ENCODE results near the gene PPP1R3F. TPM values are rescaled to one million over a fixed set of nuclear protein-coding genes. Genes with fewer than 3 reads are reported as not detected.

The PPP1R3F gene
- total RNA-seq, 1 donor from 2014 or later: 5.6 TPM

GRCh38 chrX:49262603-49263002 lies 7.0 kb upstream of the PPP1R3F start:
- no peaks in the 10 kb centered on the region for H3K4me1 ChIP-seq
- Mint-ChIP-seq H3K27me3 (ENCODE audit: insufficient read depth, low read depth) (peaks cover 11% of the 10 kb centered on the region), H3K36me3 (no peaks in the 10 kb centered on the region), H3K9me3 (peaks cover 11% of the 10 kb centered on the region), H3K4me3 (no peak overlapping the region), H3K27ac (no peak overlapping the region), H3K4me1 (no peaks in the 10 kb centered on the region)
- H3K4me2 ChIP-seq: no peak overlapping the region
- no peak for TF ChIP-seq EZH2phosphoT487 (IDR thresholded peaks at IDR 0.05)
- no peak for TF ChIP-seq EZH2 (IDR thresholded peaks at IDR 0.05)
- TF ChIP-seq, protein P1, sequence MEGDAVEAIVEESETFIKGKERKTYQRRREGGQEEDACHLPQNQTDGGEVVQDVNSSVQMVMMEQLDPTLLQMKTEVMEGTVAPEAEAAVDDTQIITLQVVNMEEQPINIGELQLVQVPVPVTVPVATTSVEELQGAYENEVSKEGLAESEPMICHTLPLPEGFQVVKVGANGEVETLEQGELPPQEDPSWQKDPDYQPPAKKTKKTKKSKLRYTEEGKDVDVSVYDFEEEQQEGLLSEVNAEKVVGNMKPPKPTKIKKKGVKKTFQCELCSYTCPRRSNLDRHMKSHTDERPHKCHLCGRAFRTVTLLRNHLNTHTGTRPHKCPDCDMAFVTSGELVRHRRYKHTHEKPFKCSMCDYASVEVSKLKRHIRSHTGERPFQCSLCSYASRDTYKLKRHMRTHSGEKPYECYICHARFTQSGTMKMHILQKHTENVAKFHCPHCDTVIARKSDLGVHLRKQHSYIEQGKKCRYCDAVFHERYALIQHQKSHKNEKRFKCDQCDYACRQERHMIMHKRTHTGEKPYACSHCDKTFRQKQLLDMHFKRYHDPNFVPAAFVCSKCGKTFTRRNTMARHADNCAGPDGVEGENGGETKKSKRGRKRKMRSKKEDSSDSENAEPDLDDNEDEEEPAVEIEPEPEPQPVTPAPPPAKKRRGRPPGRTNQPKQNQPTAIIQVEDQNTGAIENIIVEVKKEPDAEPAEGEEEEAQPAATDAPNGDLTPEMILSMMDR (IDR thresholded peaks at IDR 0.05): no peak
- no peaks in the 10 kb centered on the region for H3K79me2 ChIP-seq (ENCODE audit: low read depth)
- no peaks in the 10 kb centered on the region for H3K9me3 ChIP-seq (ENCODE audit: low read depth)
- no peak for DNase-seq (ENCODE audit: low spot score)
- H3K9ac ChIP-seq: no peak overlapping the region
- no peaks in the 10 kb centered on the region for H4K20me1 ChIP-seq (ENCODE audit: low read depth)
- H2AFZ ChIP-seq (replicated peaks): no peak overlapping the region
- H3K4me3 ChIP-seq: no peak overlapping the region
- H3K27ac ChIP-seq: no peak overlapping the region
- H3K27me3 ChIP-seq: no peaks in the 10 kb centered on the region
- no peaks in the 10 kb centered on the region for H3K36me3 ChIP-seq
- no peaks in the 10 kb centered on the region for H3F3A ChIP-seq (ENCODE audit: low read depth)

- H3K36me3 Mint-ChIP-seq: no peaks in the 10 kb centered on the region
- TF ChIP-seq EZH2phosphoT487 (IDR thresholded peaks at IDR 0.05) (no peak), EZH2 (IDR thresholded peaks at IDR 0.05) (no peak)
- TF ChIP-seq, protein P1 (IDR thresholded peaks at IDR 0.05): no peak
- H3K27ac Mint-ChIP-seq: no peak overlapping the region
- H3K4me1 ChIP-seq: no peaks in the 10 kb centered on the region
- DNase-seq (ENCODE audit: low spot score): no peak
- peaks cover 3% of the 10 kb centered on the region for H3K4me1 Mint-ChIP-seq
- H3K9ac ChIP-seq: no peak overlapping the region
- no peak overlapping the region for H3K4me2 ChIP-seq
- H3K27me3 ChIP-seq: no peaks in the 10 kb centered on the region
- no peak overlapping the region for H3K4me3 ChIP-seq
- peaks cover 11% of the 10 kb centered on the region for H3K27me3 Mint-ChIP-seq (ENCODE audit: insufficient read depth, low read depth)
- no peak overlapping the region for H2AFZ ChIP-seq (replicated peaks)
- H3K79me2 ChIP-seq (ENCODE audit: low read depth): no peaks in the 10 kb centered on the region
- H3K4me3 Mint-ChIP-seq: no peak overlapping the region
- no peaks in the 10 kb centered on the region for H3K9me3 ChIP-seq (ENCODE audit: low read depth)
- H3K9me3 Mint-ChIP-seq: peaks cover 11% of the 10 kb centered on the region
- H3K27ac ChIP-seq: no peak overlapping the region
- no peaks in the 10 kb centered on the region for H3K36me3 ChIP-seq
- peaks cover 5% of the 10 kb centered on the region for H3F3A ChIP-seq (ENCODE audit: low read depth)
- H4K20me1 ChIP-seq (ENCODE audit: low read depth): no peaks in the 10 kb centered on the region
These were observed 6.0 kb upstream of the PPP1R3F start for GRCh38 chrX:49263631-49264030.

GRCh38 chrX:49264460-49264859 lies 5.1 kb upstream of the PPP1R3F start, which contains the start of gene FOXP3:
Gene FOXP3, minus strand, starts transcription at chrX:49264710. Its CDS starts 6,205 bp downstream, at chrX:49258505.
- Mint-ChIP-seq H3K9me3 (peaks cover 5% of the 10 kb centered on the region), H3K27ac (no peak within 1 kb of the TSS), H3K27me3 (ENCODE audit: insufficient read depth, low read depth) (peaks cover 17% of the 10 kb centered on the region), H3K36me3 (no peaks in the 10 kb centered on the region), H3K4me3 (no peak within 1 kb of the TSS), H3K4me1 (peaks cover 3% of the 10 kb centered on the region)
- DNase-seq (ENCODE audit: low spot score): no peak
- Histone ChIP-seq H2AFZ (replicated peaks) (no peak within 1 kb of the TSS), H3K36me3 (no peaks in the 10 kb centered on the region), H4K20me1 (ENCODE audit: low read depth) (no peaks in the 10 kb centered on the region), H3K27ac (no peak within 1 kb of the TSS), H3K4me1 (no peaks in the 10 kb centered on the region), H3K9me3 (ENCODE audit: low read depth) (no peaks in the 10 kb centered on the region), H3K79me2 (ENCODE audit: low read depth) (no peaks in the 10 kb centered on the region), H3F3A (ENCODE audit: low read depth) (peaks cover 7% of the 10 kb centered on the region), H3K4me3 (no peak within 1 kb of the TSS), H3K4me2 (no peak within 1 kb of the TSS), H3K9ac (no peak within 1 kb of the TSS), H3K27me3 (no peaks in the 10 kb centered on the region)
- TF ChIP-seq EZH2phosphoT487 (IDR thresholded peaks at IDR 0.05) (no peak), EZH2 (IDR thresholded peaks at IDR 0.05) (no peak)
- TF ChIP-seq, protein P1 (IDR thresholded peaks at IDR 0.05): no peak
